Upper lobe of left lung (tissue), 6 donors: ENCODE results near the gene TXNDC9. TPM values are rescaled to one million over a fixed set of nuclear protein-coding genes. Genes with fewer than 3 reads are reported as not detected.
"Not testable (repeated sequence)": the region's sequence is repeated elsewhere in the genome, so short reads cannot be mapped to it uniquely, and the experiment has no call there.

Experiments used
- ATAC-seq, 2 donors: fragments of 200-7000 bp; cut with Tn5 transposase; one replicate each; pipeline ENCODE4 v1.9.1; 2022; ENCODE audit warnings: mild to moderate bottlenecking in 2 of 2, moderate library complexity in 2 of 2; ENCODE audit not compliant: low FRiP score in 2 of 2
- DNase-seq, 2 donors: peaks; one replicate each; pipeline ENCODE4 v3.0.0-alpha.2; 2019 to 2020
- H3K27ac ChIP-seq, 4 donors: fragments of 200-600 bp; sonication (generic); one replicate each; pipeline ENCODE4 v1.5.1; 2016 to 2019
- H3K27me3 ChIP-seq, 4 donors: fragments of 200-600 bp; sonication (generic); one replicate each; pipeline ENCODE4 v1.5.1; 2017 to 2019
- H3K36me3 ChIP-seq, 4 donors: fragments of 200-600 bp; sonication (generic); one replicate each; pipeline ENCODE4 v1.5.1; 2016 to 2019
- H3K4me1 ChIP-seq, 4 donors: fragments of 200-600 bp; sonication (generic); one replicate each; pipeline ENCODE4 v1.5.1; 2018 to 2019
- H3K4me3 ChIP-seq, 4 donors: fragments of 200-600 bp; sonication (generic); one replicate each; pipeline ENCODE4 v1.5.1; 2017 to 2019; ENCODE audit warnings: mild to moderate bottlenecking in 2 of 4, moderate library complexity in 1 of 4
- H3K9me3 ChIP-seq, 4 donors: fragments of 200-600 bp; sonication (generic); one replicate each; pipeline ENCODE4 v1.5.1; 2018 to 2019
- CTCF ChIP-seq, 6 experiments: fragments of 450-650 bp in 4 of 6; fragments of 200-600 bp in 2 of 6; sonication (generic) in 2 of 6; IDR thresholded peaks; one replicate each; pipeline ENCODE4 v1.5.1; 2016 to 2019; ENCODE audit warnings: antibody characterized with exemption in 6 of 6
- EP300 ChIP-seq, 4 donors: sonication (generic); formaldehyde crosslinking; IDR thresholded peaks; one replicate each; pipeline ENCODE4 v1.5.1; 2017; ENCODE audit warnings: antibody characterized with exemption in 4 of 4, control low read depth in 2 of 4
- POLR2A ChIP-seq, 4 donors: fragments of 450-650 bp; IDR thresholded peaks; one replicate each; pipeline ENCODE4 v1.5.1; 2016 to 2017; ENCODE audit warnings: antibody characterized with exemption in 4 of 4, mild to moderate bottlenecking in 2 of 4
- POLR2AphosphoS5 ChIP-seq, 2 donors: sonication (generic); formaldehyde crosslinking; IDR thresholded peaks; one replicate each; pipeline ENCODE4 v1.5.1; 2017; ENCODE audit warnings: antibody characterized with exemption in 2 of 2
- WGBS, 2 donors: methylation state at CpG; one replicate each; pipeline ENCODE4 v1.1.5; 2017 to 2018; 5-methylcytosine and 5-hydroxymethylcytosine counted together
- total RNA-seq, 6 donors: library from RNA; depleted of rRNA in 4 of 6; stranded (reverse); fragments of >200 nt in 4 of 6; gene quantifications; one replicate each; pipeline versions ENCODE4 v1.1.0 to v1.2.1, GENCODE V29; 2016 to 2021
- donor health status: DM: no; HTN: no; CAD: no; lungs with moderate emphysema.
- donor health status: DM: no; HTN: yes; CAD: no; lungs with severe emphysema.

The TXNDC9 gene
- total RNA-seq, 6 donors from 2014 or later = 20.2 to 61.0 (median 26.9) TPM

- Histone ChIP-seq H3K4me1 (peaks cover 13 to 22% (median 17%) of the 10 kb centered on the region in 4 donors), H3K27ac (no peak overlapping the region), H3K4me3 (no peak overlapping the region), H3K9me3 (no peaks in the 10 kb centered on the region), H3K27me3 (no peaks in the 10 kb centered on the region), H3K36me3 (no peaks in the 10 kb centered on the region)
- no peak for TF ChIP-seq POLR2AphosphoS5 (IDR thresholded peaks at IDR 0.05)
- TF ChIP-seq EP300 (IDR thresholded peaks at IDR 0.05) = no peak
- DNase-seq = no peak
- 85 to 93% methylated on average over 8 of the region's 8 CpGs for WGBS, 2 donors
- no peak for ATAC-seq
Measured at GRCh38 chr2:99340669-99341236, 4.6 kb upstream of the TXNDC9 start.

- DNase-seq (no peak), ATAC-seq (no peak)
- Histone ChIP-seq H3K27ac (peak overlapping the region; percentile 84 to 91 (median 88)), H3K4me1 (peaks cover 30 to 45% (median 37%) of the 10 kb centered on the region in 4 donors), H3K4me3 (peak overlapping the region; percentile 69 to 96 (median 78)), H3K9me3 (no peaks in the 10 kb centered on the region), H3K36me3 (peaks cover 0 to under 1% (median 0%) of the 10 kb centered on the region in 4 donors), H3K27me3 (no peaks in the 10 kb centered on the region)
- 3 to 4% methylated on average over 17 of the region's 17 CpGs for WGBS, 2 donors
- TF ChIP-seq CTCF (IDR thresholded peaks at IDR 0.05) = no peak
- TF ChIP-seq EP300 (IDR thresholded peaks at IDR 0.05) = no peak
- TF ChIP-seq POLR2A (IDR thresholded peaks at IDR 0.05) = no peak
- no peak for TF ChIP-seq POLR2AphosphoS5 (IDR thresholded peaks at IDR 0.05)
Measured at GRCh38 chr2:99338029-99338585, 2.0 kb upstream of the TXNDC9 start.

- peak; percentile 97 for ATAC-seq
- H3K4me1 ChIP-seq = peaks cover 30 to 45% (median 37%) of the 10 kb centered on the region in 4 donors
Measured at GRCh38 chr2:99337113-99338028, 1.2 kb upstream of the TXNDC9 start, which contains the start of gene EIF5B. Gene EIF5B (plus strand): TSS chr2:99337389. CDS start chr2:99337555, 166 bp downstream.

GRCh38 chr2:99336804-99337112, 625 bp upstream of the TXNDC9 start:
- peak overlapping the region; percentile 69 to 96 (median 78) for H3K4me3 ChIP-seq
- DNase-seq (no peak), ATAC-seq (no peak)
- H3K4me1 ChIP-seq = peaks cover 30 to 42% (median 37%) of the 10 kb centered on the region in 4 donors
- peak overlapping the region; percentile 84 to 91 (median 88) for H3K27ac ChIP-seq
- no peak for TF ChIP-seq CTCF (IDR thresholded peaks at IDR 0.05)
- no peak for TF ChIP-seq EP300 (IDR thresholded peaks at IDR 0.05)
- 0 to 1% methylated on average over 8 of the region's 8 CpGs for whole genome bisulfite sequencing, 2 donors
- H3K27me3 ChIP-seq = no peaks in the 10 kb centered on the region
- no peaks in the 10 kb centered on the region for H3K9me3 ChIP-seq
- peaks cover 3 to 14% (median 12%) of the 10 kb centered on the region in 4 donors for H3K36me3 ChIP-seq

More at GRCh38 chr2:99337113-99338028, 1.2 kb upstream of the TXNDC9 start, which contains the start of gene EIF5B:
- peaks cover 0 to 8% (median 6%) of the 10 kb centered on the region in 4 donors for H3K36me3 ChIP-seq
- DNase-seq = peak; percentile 98
- TF ChIP-seq POLR2A (IDR thresholded peaks at IDR 0.05) = peak in 3 of 4 donors; percentile 48 to 74 (median 72)
- TF ChIP-seq CTCF (IDR thresholded peaks at IDR 0.05) = peak; percentile 47 to 78 (median 56)
- no peak for TF ChIP-seq EP300 (IDR thresholded peaks at IDR 0.05)
- TF ChIP-seq POLR2AphosphoS5 (IDR thresholded peaks at IDR 0.05) = peak; percentile 53 to 92
- H3K27me3 ChIP-seq = no peaks in the 10 kb centered on the region
- H3K4me3 ChIP-seq = peak within 1 kb of the TSS; percentile 69 to 96 (median 78)
- peak within 1 kb of the TSS; percentile 84 to 91 (median 88) for H3K27ac ChIP-seq
- H3K9me3 ChIP-seq = no peaks in the 10 kb centered on the region
- 0 to 1% methylated on average over 23 to 77 of the region's 87 CpGs for WGBS, 2 donors

GRCh38 chr2:99325384-99325783, 10.7 kb downstream of the TXNDC9 start:
- Histone ChIP-seq H3K27ac (no peak overlapping the region), H3K4me1 (no peaks in the 10 kb centered on the region), H3K36me3 (peaks cover 42 to 97% (median 72%) of the 10 kb centered on the region in 4 donors), H3K4me3 (no peak overlapping the region), H3K9me3 (no peaks in the 10 kb centered on the region), H3K27me3 (no peaks in the 10 kb centered on the region)
- DNase-seq (no peak), ATAC-seq (no peak)
- no peak for TF ChIP-seq POLR2A (IDR thresholded peaks at IDR 0.05)
- TF ChIP-seq CTCF (IDR thresholded peaks at IDR 0.05) = no peak
- TF ChIP-seq POLR2AphosphoS5 (IDR thresholded peaks at IDR 0.05) = no peak
- TF ChIP-seq EP300 (IDR thresholded peaks at IDR 0.05) = no peak
- WGBS, 2 donors = 96 to 99% methylated on average over 5 of the region's 5 CpGs

GRCh38 chr2:99317873-99318200, 18.3 kb downstream of the TXNDC9 start:
- WGBS, 2 donors = 95 to 97% methylated on average over 7 of the region's 7 CpGs

More at GRCh38 chr2:99317873-99318200, 18.3 kb downstream of the TXNDC9 start:
- H3K9me3 ChIP-seq, DNase-seq, H3K4me1 ChIP-seq, H3K27me3 ChIP-seq, H3K27ac ChIP-seq, ATAC-seq, H3K4me3 ChIP-seq: not testable (repeated sequence)
- peaks cover 10 to 65% (median 34%) of the 10 kb centered on the region in 4 donors for H3K36me3 ChIP-seq
